Cortex of kidney (tissue), 1 donor: ENCODE data around the gene UBE2Q2.

Experiments used
- DNase-seq: peaks from one replicate; lab custom pipeline; 2025; lab: John Stamatoyannopoulos, UW

The UBE2Q2 gene

GRCh38 chr15:75923756-75924155 is 80.5 kb downstream of the UBE2Q2 start:
- DNase-seq, result no peak

GRCh38 chr15:75924576-75924975 is 81.3 kb downstream of the UBE2Q2 start:
- no peak for DNase-seq

GRCh38 chr15:75925440-75925839 is 82.2 kb downstream of the UBE2Q2 start:
- DNase-seq, result no peak

GRCh38 chr15:75926931-75927330 is 83.7 kb downstream of the UBE2Q2 start:
- no peak for DNase-seq

- DNase-seq, result no peak
Measured at GRCh38 chr15:75927601-75928000, 84.4 kb downstream of the UBE2Q2 start.

- DNase-seq, result no peak
Measured at GRCh38 chr15:75928680-75929608, 85.7 kb downstream of the UBE2Q2 start.

GRCh38 chr15:75929799-75930565 is 86.7 kb downstream of the UBE2Q2 start:
- no peak for DNase-seq

- no peak for DNase-seq
Measured at GRCh38 chr15:75930866-75931265, 87.6 kb downstream of the UBE2Q2 start.

GRCh38 chr15:75942464-75942863 is 99.2 kb downstream of the UBE2Q2 start:
- DNase-seq, result no peak

GRCh38 chr15:75943246-75943645 is 100.0 kb downstream of the UBE2Q2 start:
- DNase-seq, result no peak

GRCh38 chr15:75943713-75944215 is 100.5 kb downstream of the UBE2Q2 start:
- DNase-seq, result no peak

- no peak for DNase-seq
Measured at GRCh38 chr15:75945953-75946352, 102.7 kb downstream of the UBE2Q2 start.

- DNase-seq, result no peak
Measured at GRCh38 chr15:75947092-75947491, 103.8 kb downstream of the UBE2Q2 start.

- DNase-seq, result no peak
Measured at GRCh38 chr15:75948761-75949296, 105.6 kb downstream of the UBE2Q2 start.
